Measurements from ENCODE around the gene TUBGCP2.

DNA sequence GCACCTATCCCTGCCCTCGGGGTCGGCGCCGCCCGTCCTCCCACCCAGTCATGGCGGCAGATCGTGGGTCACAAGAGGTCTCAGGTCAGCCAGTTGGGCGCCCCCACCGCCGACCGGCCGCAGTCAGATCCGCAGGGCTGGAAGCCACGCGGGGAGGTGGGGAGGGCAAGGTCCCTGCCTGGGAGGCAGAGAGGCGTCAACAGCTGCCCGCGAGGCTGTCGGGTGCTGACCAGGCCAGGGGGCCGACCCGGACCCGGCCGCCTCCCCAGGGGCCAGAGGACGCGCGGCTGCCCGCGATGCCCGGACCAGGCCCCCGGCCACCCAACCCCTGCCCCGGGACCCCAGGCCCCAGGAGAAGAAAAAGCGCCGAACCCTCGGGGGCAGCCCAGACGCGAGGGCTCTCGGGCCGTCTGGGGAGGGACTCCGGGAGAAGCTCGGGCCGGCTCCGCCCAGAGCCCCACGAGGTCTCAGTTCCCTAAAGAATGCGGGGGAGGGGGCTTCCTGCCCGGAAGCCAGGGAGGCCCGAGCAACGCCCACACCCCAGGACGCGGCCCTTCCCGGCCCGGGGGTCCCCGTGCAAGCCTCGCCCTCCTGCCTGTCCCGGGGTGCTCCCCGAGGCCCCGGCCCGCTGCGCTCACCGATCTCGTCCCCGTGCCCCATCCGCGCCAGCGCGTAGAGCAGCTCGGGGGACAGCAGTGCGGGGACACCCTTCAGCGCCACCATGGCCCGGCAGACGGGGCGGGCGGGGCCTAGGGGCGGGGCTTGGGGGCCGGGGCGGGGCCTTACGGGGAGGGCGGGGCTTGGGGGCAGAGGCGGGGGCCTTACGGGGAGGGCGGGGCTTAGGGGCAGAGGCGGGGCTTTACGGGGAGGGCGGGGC is 48.9 kb upstream of the TUBGCP2 start, which contains the start of gene FUOM:
- no peak for TF ChIP-seq POLR2A (IDR thresholded peaks at IDR 0.05)
- TF ChIP-seq, protein P1, sequence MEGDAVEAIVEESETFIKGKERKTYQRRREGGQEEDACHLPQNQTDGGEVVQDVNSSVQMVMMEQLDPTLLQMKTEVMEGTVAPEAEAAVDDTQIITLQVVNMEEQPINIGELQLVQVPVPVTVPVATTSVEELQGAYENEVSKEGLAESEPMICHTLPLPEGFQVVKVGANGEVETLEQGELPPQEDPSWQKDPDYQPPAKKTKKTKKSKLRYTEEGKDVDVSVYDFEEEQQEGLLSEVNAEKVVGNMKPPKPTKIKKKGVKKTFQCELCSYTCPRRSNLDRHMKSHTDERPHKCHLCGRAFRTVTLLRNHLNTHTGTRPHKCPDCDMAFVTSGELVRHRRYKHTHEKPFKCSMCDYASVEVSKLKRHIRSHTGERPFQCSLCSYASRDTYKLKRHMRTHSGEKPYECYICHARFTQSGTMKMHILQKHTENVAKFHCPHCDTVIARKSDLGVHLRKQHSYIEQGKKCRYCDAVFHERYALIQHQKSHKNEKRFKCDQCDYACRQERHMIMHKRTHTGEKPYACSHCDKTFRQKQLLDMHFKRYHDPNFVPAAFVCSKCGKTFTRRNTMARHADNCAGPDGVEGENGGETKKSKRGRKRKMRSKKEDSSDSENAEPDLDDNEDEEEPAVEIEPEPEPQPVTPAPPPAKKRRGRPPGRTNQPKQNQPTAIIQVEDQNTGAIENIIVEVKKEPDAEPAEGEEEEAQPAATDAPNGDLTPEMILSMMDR (IDR thresholded peaks at IDR 0.05): no peak
